ENCODE measurements around the gene MAGI1.

GRCh38 chr3:65893631-65894030, 145.1 kb downstream of the MAGI1 start:
- TF ChIP-seq JUND (IDR thresholded peaks at IDR 0.05): no peak
- TF ChIP-seq NFIC (IDR thresholded peaks at IDR 0.05; ENCODE audit: borderline replicate concordance): no peak
- no peak for TF ChIP-seq TCF12 (IDR thresholded peaks at IDR 0.05)
- TF ChIP-seq CTCF (IDR thresholded peaks at IDR 0.05): no peak
- TF ChIP-seq EZH2phosphoT487 (IDR thresholded peaks at IDR 0.05; ENCODE audit: borderline replicate concordance, low read depth): no peak
- TF ChIP-seq REST (IDR thresholded peaks at IDR 0.05; ENCODE audit: low read depth, low read length): no peak
- TF ChIP-seq TAF1 (IDR thresholded peaks at IDR 0.05; ENCODE audit: borderline replicate concordance, low read depth, low read length): no peak
- TF ChIP-seq PBX3 (IDR thresholded peaks at IDR 0.05): no peak
- no peak for TF ChIP-seq USF2 (IDR thresholded peaks at IDR 0.05; ENCODE audit: borderline replicate concordance, low read depth, low read length)

Data from SK-N-SH (cell line).